Measurements from ENCODE around the gene ANKRD13B.

ANKRD13B gene

GRCh38 chr17:29596811-29597210 lies 3.9 kb downstream of the ANKRD13B start:
- DNase-seq = no peak

GRCh38 chr17:29597361-29598172 lies 4.6 kb downstream of the ANKRD13B start:
- no peak for DNase-seq

DNA sequence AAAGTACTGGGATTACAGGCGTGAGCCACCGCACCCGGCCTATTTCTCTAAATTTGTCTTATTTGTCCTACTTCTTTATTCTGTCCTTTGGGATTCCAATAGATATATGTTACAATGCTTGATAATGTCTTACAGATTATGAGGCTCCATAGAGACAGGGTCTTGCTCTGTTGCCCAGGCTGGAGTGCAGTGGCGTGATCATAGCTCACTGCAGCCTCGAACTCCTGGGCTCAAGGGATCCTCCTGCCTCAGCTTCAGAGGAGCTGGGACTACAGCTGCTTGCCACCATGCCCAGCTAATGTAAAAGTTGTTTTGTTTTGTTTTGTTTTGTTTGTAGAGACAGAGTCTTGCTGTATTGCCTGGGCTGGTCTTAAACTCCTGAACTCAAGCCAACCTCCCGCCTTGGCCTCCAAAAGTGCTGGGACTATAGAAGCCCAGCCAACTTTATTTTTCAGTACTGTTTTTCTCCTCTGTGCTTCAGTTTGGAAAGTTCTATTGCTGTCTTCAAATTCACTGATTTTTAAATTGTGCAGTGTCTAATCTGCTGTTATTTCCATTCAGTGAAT lies 10.3 kb downstream of the ANKRD13B start:
- DNase-seq = no peak

GRCh38 chr17:29607557-29608195 lies 14.7 kb downstream of the ANKRD13B start:
- DNase-seq = no peak

DNA sequence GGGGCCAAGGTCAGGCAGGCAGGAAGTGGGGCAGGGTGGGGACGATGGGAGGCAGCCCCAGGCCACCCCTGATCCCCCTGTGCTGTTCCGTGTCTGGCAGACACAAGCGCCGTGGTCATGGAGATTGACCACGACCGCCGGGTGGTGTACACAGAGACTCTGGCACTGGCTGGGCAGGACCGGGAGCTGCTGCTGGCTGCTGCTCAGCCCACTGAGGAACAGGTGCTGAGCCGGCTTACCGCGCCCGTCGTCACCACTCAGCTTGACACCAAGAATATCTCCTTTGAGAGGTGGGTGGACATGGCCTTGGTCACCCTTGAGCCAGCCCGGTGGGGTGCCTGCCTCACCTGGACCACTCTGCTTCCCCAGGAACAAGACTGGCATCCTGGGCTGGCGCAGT lies 16.1 kb downstream of the ANKRD13B start:
- no peak for DNase-seq

- DNase-seq = no peak
Observed at GRCh38 chr17:29610395-29610794, 17.5 kb downstream of the ANKRD13B start.

GRCh38 chr17:29611351-29612093 lies 18.6 kb downstream of the ANKRD13B start:
- DNase-seq = no peak

- DNase-seq = no peak
Observed at GRCh38 chr17:29612094-29612403, 19.1 kb downstream of the ANKRD13B start.

DNA sequence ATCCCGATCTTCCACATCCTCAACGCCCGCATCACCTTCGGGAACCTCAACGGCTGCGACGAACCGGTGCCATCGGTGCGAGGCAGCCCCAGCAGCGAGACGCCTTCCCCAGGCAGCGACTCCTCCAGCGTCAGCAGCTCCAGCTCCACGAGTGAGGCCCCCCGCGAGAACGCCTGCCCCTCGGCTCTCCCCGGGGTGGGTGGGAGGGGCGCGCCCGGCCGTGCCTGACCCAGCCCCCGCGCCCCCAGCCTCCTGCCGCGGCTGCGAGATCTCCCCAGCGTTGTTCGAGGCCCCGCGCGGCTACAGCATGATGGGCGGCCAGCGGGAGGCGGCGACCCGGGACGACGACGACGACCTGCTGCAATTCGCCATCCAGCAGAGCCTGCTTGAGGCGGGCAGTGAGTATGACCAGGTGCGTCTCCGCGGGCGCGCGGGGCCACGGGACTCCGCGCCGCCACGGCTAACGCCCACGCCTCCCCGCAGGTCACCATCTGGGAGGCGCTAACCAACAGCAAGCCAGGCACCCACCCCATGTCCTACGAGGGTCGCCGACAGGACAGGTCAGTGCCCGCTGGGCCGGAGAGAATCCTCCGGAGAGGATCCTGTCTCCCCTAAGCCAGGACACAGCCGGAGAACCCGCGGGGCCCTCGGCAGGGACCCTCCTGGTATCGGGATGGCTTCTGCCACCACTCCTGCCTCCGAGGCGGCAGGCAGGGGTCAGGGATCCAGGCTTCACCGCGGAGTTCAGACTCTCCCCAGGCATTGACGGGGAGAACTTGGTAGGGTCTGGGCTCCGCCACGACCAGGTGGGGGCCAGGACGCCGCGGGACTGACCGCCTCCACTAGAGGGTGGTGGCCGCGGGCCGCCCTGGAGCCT lies 19.7 kb downstream of the ANKRD13B start:
- peak; percentile 13 for DNase-seq

DNA sequence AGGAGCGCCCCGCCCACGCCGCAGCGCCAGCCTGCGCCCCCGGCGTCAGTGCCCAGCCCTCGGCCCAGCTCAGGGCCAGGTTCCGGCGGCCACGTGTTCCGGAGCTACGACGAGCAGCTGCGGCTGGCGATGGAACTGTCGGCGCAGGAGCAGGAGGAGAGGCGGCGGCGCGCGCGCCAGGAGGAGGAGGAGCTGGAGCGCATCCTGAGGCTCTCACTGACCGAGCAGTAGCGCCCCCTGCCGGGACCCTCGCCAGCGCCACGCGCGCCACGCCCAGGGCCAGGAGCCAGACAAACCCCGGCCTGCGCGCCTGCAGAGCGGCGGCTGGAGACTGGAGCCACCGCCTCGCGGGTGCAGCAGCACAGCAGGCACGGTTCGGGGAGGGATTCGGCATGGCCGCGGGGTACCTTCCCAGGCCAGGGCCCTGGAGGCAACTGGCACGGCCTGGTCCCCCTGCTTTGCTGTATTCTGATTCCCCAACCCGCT lies 20.5 kb downstream of the ANKRD13B start:
- peak; percentile 98 for DNase-seq

DNA sequence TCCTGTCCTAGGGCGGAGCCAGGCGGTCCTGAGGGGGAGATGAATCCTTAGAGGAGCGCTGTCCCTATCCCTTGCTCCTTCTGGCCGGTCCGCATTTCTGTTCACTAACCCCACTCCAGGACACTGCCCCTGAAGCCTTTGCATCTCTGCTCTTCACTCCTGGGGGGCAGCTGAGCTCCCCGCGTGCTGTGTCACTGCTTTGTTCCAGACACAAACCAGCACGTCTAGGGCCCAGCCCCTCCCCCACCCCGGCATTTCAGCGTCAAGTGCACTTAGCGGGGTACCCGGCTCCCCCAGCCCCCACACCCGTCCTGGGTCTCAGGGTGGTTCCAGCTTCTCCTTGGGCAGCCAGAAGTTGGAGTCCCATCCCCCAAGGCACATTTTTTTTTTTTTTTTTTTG lies 20.9 kb downstream of the ANKRD13B start:
- DNase-seq = no peak

DNA sequence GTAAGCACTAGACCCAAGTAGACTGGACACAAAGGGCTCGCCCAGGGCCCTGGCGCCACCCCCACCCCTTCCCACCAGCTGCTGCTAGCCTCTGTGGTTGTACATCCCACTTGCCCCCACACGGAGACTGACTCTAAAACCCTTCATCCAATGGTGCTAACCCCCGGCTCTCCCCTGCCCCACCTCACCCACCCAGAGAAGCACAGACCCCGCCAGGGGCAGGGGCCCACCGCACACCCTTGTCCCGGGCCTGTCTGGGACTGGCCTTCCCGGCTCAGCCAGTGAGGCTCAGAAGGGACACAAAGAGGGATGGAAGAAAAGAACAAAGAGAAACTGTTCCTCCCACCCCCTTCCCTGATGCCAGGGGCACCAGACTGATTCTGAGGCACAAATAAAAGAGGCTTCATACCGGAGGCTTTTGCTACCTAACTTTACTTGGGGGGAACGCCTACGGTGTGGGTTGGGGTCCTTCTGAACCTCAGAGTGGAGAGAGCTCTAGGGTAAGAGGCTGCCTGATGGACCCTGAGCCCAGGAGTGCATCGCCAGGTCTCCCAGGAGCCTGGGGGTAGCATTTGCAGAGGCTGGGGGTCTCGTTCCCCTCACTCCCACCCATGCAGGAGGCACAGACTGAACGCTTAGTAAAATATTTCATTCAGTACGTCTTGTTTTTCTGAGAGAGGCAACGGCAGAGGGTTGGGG lies 21.6 kb downstream of the ANKRD13B start:
- no peak for DNase-seq

DNA sequence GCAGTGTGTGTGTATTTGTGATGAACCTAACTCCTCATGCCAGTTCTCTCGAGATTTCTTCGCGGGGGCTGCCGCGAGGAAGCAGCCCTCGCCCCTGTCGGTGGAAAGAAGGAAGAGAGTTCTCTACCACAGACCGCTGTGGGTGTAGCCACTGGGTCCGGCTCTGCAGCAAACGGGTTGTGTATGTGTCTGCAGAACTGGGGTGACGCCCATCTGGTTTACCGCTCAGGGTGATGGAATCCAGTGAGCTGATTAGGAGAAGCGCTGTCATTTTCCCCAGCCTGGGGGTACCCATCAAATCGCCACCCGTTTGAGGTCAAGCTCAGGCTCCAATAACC lies 22.1 kb downstream of the ANKRD13B start:
- peak; percentile 73 for DNase-seq

DNA sequence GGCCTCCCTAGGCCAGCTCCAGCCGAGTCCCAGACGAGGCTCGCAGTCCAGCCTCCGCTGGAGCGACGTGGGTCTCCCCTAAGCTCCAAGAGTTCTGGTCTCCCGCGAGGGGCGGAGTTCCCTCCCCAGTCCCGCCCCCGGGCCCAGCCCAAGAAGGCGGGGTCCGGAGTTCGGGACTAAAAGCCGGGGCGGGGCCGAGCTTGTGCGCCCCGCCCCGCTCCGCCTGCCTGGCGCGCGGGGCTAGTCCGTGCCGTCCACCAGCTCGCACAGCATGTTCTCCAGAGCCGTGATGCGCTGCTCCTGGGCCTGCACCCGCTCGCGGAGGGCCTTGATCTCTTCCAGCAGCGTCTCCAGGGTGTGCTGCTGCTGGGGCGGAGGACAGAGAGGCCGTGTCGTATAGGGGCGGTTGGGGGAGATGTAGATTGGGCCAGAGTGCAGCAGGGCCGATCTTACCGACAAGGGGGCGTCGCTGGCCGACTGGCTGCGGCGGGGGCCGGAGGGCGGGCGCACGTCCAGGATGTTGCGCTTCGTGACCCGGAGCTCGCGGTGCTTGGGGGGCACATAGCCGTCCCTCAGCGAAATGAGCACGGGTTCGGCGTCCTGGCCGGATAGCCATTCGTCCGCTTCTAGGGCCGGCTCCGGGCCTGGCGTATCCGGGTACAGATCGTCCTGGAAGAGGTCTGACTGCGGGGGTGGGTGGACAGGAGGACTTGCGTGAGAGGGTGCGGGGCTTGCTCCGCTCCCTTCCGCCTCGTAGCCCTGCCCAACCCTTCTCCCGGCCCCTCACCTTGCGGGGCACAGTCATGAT lies 22.8 kb downstream of the ANKRD13B start:
- peak; percentile 90 for DNase-seq

DNA sequence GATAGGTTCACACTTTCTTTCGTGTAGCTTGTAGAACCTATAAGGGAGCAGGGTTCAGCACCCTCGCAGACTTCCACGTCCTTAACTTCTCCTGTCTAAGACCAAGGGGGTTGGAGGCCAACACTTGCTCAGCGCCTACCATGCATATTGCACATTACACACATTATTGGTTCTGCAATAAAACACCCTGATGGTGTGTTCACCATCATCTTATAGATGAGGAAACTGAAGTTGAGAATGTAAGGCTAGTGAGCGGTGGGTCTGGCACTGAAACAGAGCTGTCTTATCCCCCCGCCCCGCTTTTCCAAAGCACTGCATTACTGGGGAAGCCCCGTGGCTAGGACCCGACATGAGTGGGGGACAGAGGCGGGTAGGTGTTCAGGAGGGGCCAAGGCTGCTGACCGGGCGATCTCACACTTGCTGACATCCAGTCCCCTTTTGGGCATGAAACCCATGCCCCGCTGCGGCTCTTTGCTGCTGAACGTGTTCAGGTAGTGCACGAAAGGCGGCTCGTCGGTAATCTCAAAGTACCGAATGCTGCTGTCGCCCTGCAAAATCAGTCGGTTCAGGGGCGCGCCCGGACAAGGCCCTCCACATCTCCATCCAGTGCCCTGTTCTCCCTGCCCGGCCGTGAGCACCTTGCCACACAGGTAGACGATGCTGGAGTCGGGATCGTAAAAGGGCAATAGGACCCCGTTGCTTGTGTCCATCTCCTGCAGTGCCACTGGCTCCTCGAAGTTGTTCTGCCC lies 23.5 kb downstream of the ANKRD13B start:
- peak; percentile 30 for DNase-seq

DNA sequence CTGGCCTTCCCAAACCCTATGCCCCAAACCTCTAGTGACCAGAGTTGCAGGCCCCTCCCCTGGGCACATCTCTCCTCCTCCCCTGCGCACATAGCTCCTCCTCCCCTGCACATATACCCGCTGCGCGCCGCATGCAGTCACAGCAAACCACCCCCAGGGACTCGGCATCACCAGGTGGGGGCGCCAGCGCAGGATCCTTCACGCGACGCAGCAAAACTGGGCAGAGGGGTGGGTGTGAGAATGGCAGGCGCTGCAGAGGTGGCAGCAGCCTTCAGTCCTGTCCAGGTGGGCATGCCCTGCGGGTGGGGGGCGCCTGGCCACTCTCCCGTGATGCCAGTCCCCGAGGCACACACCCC lies 24.2 kb downstream of the ANKRD13B start:
- peak; percentile 97 for DNase-seq

GRCh38 chr17:29617481-29618271 lies 24.7 kb downstream of the ANKRD13B start:
- peak; percentile 92 for DNase-seq

DNA sequence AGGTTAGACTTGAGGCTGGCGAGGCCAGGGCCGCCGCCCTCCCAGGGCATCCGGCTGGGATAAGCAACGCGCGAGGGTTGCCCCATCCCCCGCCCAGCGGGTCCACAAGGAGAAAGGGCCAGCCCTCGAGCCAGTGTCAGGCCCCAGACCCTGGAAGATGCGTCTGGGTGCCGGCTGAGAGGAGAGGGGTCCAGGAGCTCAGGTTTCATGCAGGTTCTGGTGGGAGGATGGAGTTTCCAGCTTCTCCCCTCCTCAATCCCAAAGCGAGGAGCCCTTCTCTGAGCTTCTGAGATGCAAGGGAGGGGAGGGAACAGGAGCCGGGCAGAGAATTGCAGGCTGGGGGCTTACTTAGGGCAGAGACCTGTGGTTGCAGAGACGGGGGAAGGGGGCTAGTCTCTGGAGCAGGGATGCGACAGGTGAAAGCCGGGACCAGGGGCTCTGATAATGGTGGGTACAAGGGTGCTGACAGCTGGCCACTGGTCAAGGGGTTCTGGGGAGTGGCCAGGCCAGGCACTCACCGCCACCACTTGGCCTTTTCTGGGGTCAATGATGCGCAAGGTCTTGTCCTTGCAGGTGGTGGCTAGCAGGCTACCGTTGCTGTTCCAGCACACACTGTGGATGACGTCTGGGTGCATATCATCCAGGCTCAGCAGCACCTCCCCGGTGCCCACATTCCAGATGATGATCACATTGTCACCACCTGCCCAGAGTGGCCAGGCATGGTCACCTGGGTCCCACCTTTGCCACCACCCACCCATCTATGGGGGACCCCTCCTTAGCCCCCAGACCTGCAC lies 25.5 kb downstream of the ANKRD13B start:
- no peak for DNase-seq

DNA sequence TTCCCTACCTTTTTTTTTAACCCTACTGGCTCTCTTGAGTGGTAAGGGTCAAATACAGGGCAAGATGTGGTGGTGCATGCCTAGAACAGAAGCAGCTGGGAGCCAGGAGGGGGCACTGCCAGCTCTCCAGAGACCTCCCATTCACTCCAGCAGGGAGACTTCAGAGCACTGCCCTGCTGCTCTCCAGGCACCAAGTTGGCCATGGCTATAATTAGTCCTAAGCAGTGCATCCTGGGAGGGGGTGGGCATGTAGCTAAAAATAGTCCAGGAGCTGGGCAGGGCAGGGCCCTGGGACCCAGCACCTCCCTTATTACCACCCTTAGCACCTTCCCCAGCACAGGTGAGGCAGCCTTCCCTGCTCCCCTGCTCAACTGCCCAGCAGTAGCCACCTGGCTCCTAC lies 26.3 kb downstream of the ANKRD13B start:
- DNase-seq = peak; percentile 34

Measured in stimulated activated CD4-positive, alpha-beta T cell treated with anti-CD3 and anti-CD28 coated beads, Interleukin-15, amount 100 ng/mL, for 24 hours (primary cell).